MV-4-11 (cell line): Measurements from ENCODE around the gene ZNF536.

Source experiments
- DNase-seq: peaks from one replicate; lab custom pipeline; 2025; lab: John Stamatoyannopoulos, UW

The ZNF536 gene

GRCh38 chr19:30529876-30530275 is 157.7 kb downstream of the ZNF536 start:
- DNase-seq = no peak

- DNase-seq = no peak
These were observed 158.6 kb downstream of the ZNF536 start for GRCh38 chr19:30530751-30531150.

GRCh38 chr19:30535011-30535410 is 162.8 kb downstream of the ZNF536 start:
- no peak for DNase-seq

- no peak for DNase-seq
These were observed 164.8 kb downstream of the ZNF536 start for GRCh38 chr19:30536975-30537374.

- DNase-seq = no peak
These were observed 167.1 kb downstream of the ZNF536 start for GRCh38 chr19:30539315-30539714.

- DNase-seq = no peak
These were observed 167.8 kb downstream of the ZNF536 start for GRCh38 chr19:30539981-30540380.

GRCh38 chr19:30540761-30541160 is 168.6 kb downstream of the ZNF536 start:
- peak; percentile 82 for DNase-seq

GRCh38 chr19:30541575-30541974 is 169.4 kb downstream of the ZNF536 start:
- DNase-seq = no peak

GRCh38 chr19:30543243-30543945 is 171.2 kb downstream of the ZNF536 start:
- DNase-seq = no peak

- no peak for DNase-seq
These were observed 173.6 kb downstream of the ZNF536 start for GRCh38 chr19:30545752-30546151.

- no peak for DNase-seq
These were observed 174.1 kb downstream of the ZNF536 start for GRCh38 chr19:30546332-30546731.

GRCh38 chr19:30547246-30547645 is 175.1 kb downstream of the ZNF536 start:
- no peak for DNase-seq

GRCh38 chr19:30549151-30549550 is 177.0 kb downstream of the ZNF536 start:
- no peak for DNase-seq

- no peak for DNase-seq
These were observed 179.1 kb downstream of the ZNF536 start for GRCh38 chr19:30551271-30551670.

GRCh38 chr19:30552593-30552992 is 180.4 kb downstream of the ZNF536 start:
- DNase-seq = no peak

- peak; percentile 95 for DNase-seq
These were observed 183.0 kb downstream of the ZNF536 start for GRCh38 chr19:30555075-30555790.

GRCh38 chr19:30555791-30556110 is 183.6 kb downstream of the ZNF536 start:
- DNase-seq = no peak

GRCh38 chr19:30556230-30556711 is 184.1 kb downstream of the ZNF536 start:
- no peak for DNase-seq

GRCh38 chr19:30557212-30557611 is 185.0 kb downstream of the ZNF536 start:
- peak; percentile 50 for DNase-seq

- no peak for DNase-seq
These were observed 185.9 kb downstream of the ZNF536 start for GRCh38 chr19:30557927-30558557.

- peak; percentile 73 for DNase-seq
These were observed 186.6 kb downstream of the ZNF536 start for GRCh38 chr19:30558793-30559192.

GRCh38 chr19:30559446-30559845 is 187.3 kb downstream of the ZNF536 start:
- DNase-seq = no peak

GRCh38 chr19:30562981-30563380 is 190.8 kb downstream of the ZNF536 start:
- no peak for DNase-seq
